Upper lobe of right lung (tissue), 1 donor: Measurements from ENCODE around the gene KLHL41. TPM values are rescaled to one million over a fixed set of nuclear protein-coding genes. Genes with fewer than 3 reads are reported as not detected.
"Not testable (repeated sequence)": the region's sequence is repeated elsewhere in the genome, so short reads cannot be mapped to it uniquely, and the experiment has no call there.

Experiments
- ATAC-seq: fragments of 200-7000 bp; cut with Tn5 transposase; one replicate; pipeline ENCODE4 v1.9.1; 2020; ENCODE audit warnings: mild to moderate bottlenecking, moderate library complexity
- DNase-seq: peaks from one replicate; pipeline ENCODE4 v3.0.0-alpha.2; 2020
- H3K27ac ChIP-seq: fragments of 200-600 bp; one replicate; pipeline ENCODE4 v1.8.0; 2022
- H3K27me3 ChIP-seq: fragments of 200-600 bp; one replicate; pipeline ENCODE4 v1.8.0; 2022; ENCODE audit warnings: mild to moderate bottlenecking
- H3K36me3 ChIP-seq: fragments of 200-600 bp; one replicate; pipeline ENCODE4 v1.8.0; 2022
- H3K4me1 ChIP-seq: fragments of 200-600 bp; one replicate; pipeline ENCODE4 v1.8.0; 2022
- H3K4me3 ChIP-seq: fragments of 200-600 bp; one replicate; pipeline ENCODE4 v1.8.0; 2022; ENCODE audit warnings: mild to moderate bottlenecking
- H3K9me3 ChIP-seq: fragments of 200-600 bp; one replicate; pipeline ENCODE4 v1.8.0; 2022
- intact Hi-C: fragments of 100-400 bp; cut with DNase I; formaldehyde crosslinking; loops from one replicate; pipeline ENCODE4 v1.11.0; 2022
- total RNA-seq: library from RNA; stranded (reverse); fragmentation: NEBNext Ultra II Directional; extraction: Animal tissue kit (Norgen Biotek cat#: 25700); gene quantifications from one replicate; pipeline ENCODE4 v1.2.1, GENCODE V29; 2021
- TF ChIP-seq, protein P1 (sequence below): fragments of 200-600 bp; IDR thresholded peaks from one replicate; pipeline ENCODE4 v1.8.0; 2022; ENCODE audit warnings: antibody characterized with exemption
- donor health status: DM: no; HTN: yes; CAD: no; lungs with severe emphysema.

Gene KLHL41
- total RNA-seq, 1 donor from 2014 or later: 0.61 TPM

DNA sequence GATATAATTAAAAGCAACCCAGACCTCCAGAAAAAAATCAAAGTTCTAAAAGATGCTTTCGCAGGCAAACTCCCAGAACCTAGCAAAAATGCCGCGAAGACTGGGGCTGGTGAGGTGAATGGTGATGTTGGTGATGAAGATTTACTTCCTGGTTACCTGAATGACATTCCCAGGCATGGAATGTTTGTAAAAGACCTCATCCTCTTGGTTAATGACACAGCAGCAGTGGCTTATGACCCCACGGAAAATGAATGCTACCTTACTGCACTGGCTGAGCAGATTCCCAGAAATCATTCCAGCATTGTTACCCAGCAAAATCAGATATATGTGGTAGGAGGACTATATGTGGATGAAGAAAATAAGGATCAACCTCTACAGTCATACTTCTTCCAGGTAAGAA lies 994 bp downstream of the KLHL41 start:
- H3K4me3 ChIP-seq: no peak overlapping the region
- H3K36me3 ChIP-seq: no peaks in the 10 kb centered on the region
- intact Hi-C loops: no loop called here
- H3K27me3 ChIP-seq: no peaks in the 10 kb centered on the region
- DNase-seq: no peak
- ATAC-seq: no peak
- H3K9me3 ChIP-seq: no peaks in the 10 kb centered on the region
- TF ChIP-seq, protein P1, sequence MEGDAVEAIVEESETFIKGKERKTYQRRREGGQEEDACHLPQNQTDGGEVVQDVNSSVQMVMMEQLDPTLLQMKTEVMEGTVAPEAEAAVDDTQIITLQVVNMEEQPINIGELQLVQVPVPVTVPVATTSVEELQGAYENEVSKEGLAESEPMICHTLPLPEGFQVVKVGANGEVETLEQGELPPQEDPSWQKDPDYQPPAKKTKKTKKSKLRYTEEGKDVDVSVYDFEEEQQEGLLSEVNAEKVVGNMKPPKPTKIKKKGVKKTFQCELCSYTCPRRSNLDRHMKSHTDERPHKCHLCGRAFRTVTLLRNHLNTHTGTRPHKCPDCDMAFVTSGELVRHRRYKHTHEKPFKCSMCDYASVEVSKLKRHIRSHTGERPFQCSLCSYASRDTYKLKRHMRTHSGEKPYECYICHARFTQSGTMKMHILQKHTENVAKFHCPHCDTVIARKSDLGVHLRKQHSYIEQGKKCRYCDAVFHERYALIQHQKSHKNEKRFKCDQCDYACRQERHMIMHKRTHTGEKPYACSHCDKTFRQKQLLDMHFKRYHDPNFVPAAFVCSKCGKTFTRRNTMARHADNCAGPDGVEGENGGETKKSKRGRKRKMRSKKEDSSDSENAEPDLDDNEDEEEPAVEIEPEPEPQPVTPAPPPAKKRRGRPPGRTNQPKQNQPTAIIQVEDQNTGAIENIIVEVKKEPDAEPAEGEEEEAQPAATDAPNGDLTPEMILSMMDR: no peak
- peaks cover 4% of the 10 kb centered on the region for H3K4me1 ChIP-seq
- no peak overlapping the region for H3K27ac ChIP-seq

DNA sequence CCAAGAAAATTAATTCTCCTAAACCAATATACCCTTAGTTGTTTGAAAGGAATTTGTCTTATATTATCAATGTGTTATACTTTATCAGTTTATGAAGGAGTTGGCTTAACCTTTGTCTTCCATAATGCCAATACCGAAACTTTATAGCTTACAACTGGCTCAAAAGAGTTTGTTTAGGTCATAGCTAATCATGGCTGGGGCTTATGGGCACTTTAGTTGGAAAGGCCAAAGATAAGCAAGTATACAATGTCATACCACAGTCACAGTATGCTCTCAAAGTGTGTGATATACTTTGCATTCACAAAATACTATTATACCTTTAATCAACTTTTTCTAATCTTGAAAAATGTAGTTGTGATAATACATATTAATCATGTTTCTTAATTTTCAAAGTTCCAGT lies 2.3 kb downstream of the KLHL41 start:
- Histone ChIP-seq H3K9me3 (no peaks in the 10 kb centered on the region), H3K36me3 (no peaks in the 10 kb centered on the region), H3K4me3 (no peak overlapping the region), H3K4me1 (peaks cover 4% of the 10 kb centered on the region), H3K27me3 (no peaks in the 10 kb centered on the region), H3K27ac (no peak overlapping the region)
- DNase-seq (no peak), ATAC-seq (no peak)
- TF ChIP-seq, protein P1: no peak
- intact Hi-C loops: no loop called here

GRCh38 chr2:169512525-169512924 lies 3.0 kb downstream of the KLHL41 start:
- no peaks in the 10 kb centered on the region for H3K9me3 ChIP-seq

DNA sequence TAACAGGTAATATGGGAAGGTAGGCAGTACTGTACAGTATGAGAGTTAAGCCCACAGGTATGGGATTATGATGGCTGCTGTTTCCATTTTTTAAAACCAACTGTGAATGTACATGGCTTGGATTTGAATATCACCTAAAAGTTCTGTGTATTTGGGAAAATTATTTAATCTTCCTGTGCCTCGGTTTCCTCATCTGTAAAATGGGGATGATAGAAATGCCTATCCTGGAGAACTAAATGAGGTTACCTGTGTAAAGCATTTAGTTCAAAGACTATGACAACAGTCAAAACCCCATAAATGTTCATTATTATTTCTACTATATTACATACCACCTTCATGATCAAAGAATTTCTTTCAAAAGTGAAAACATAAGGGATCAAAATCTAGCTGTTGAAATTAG lies 3.6 kb downstream of the KLHL41 start:
- Histone ChIP-seq H3K4me3 (no peak overlapping the region), H3K27ac (no peak overlapping the region), H3K4me1 (peaks cover 4% of the 10 kb centered on the region), H3K27me3 (no peaks in the 10 kb centered on the region), H3K9me3 (no peaks in the 10 kb centered on the region), H3K36me3 (no peaks in the 10 kb centered on the region)
- ATAC-seq (no peak), DNase-seq (no peak)
- TF ChIP-seq, protein P1: no peak
- intact Hi-C loops: no loop called here

More at GRCh38 chr2:169512525-169512924, 3.0 kb downstream of the KLHL41 start:
- no peak overlapping the region for H3K4me3 ChIP-seq
- H3K36me3 ChIP-seq: no peaks in the 10 kb centered on the region
- TF ChIP-seq, protein P1: no peak
- no peak overlapping the region for H3K27ac ChIP-seq
- no peak for ATAC-seq
- intact Hi-C loops: no loop called here
- DNase-seq: no peak
- peaks cover 4% of the 10 kb centered on the region for H3K4me1 ChIP-seq
- no peaks in the 10 kb centered on the region for H3K27me3 ChIP-seq

GRCh38 chr2:169513926-169514325 lies 4.4 kb downstream of the KLHL41 start:
- Histone ChIP-seq H3K27me3 (no peaks in the 10 kb centered on the region), H3K4me1 (peaks cover 4% of the 10 kb centered on the region), H3K27ac (no peak overlapping the region), H3K36me3 (no peaks in the 10 kb centered on the region), H3K9me3 (no peaks in the 10 kb centered on the region), H3K4me3 (no peak overlapping the region)
- no peak for ATAC-seq
- DNase-seq: no peak
- TF ChIP-seq, protein P1: no peak
- intact Hi-C loops: no loop called here

DNA sequence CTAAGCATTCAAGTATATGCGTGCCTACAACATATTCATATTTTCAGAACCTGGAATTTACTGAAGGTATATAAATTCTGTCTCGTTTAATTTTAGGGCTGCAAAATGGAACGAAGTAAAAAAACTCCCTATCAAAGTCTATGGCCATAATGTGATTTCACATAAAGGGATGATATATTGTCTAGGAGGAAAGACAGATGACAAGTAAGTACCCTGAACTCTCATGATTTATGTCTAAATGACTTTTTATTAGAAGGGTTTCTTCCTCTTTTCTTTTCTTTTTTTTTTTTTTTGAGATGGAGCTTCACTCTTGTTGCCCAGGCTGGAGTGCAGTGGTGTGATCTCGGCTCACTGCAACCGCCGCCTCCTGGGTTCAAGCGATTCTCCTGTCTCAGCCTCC lies 5.3 kb downstream of the KLHL41 start:
- H3K4me3 ChIP-seq, H3K27me3 ChIP-seq, intact Hi-C loops, H3K27ac ChIP-seq, H3K9me3 ChIP-seq, H3K4me1 ChIP-seq, DNase-seq, H3K36me3 ChIP-seq, ATAC-seq: not testable (repeated sequence)

- H3K36me3 ChIP-seq, ATAC-seq, intact Hi-C loops: not testable (repeated sequence)
Measured at GRCh38 chr2:169516488-169516995, 7.0 kb downstream of the KLHL41 start.

More at GRCh38 chr2:169516488-169516995, 7.0 kb downstream of the KLHL41 start:
- H3K9me3 ChIP-seq, H3K4me3 ChIP-seq, DNase-seq, H3K27ac ChIP-seq, H3K27me3 ChIP-seq, H3K4me1 ChIP-seq: not testable (repeated sequence)
